Stimulated activated effector memory CD8-positive, alpha-beta T cell treated with anti-CD3 and anti-CD28 coated beads, Interleukin-12 subunit alpha, Interleukin-12 subunit beta, amount 100 ng/mL, for 72 hours (primary cell): ENCODE measurements around the gene BRIP1.

Source experiments
- ATAC-seq: fragments of 150-1000 bp; cut with Tn5 transposase; 2 replicates; pipeline ENCODE4 v1.10.0; 2021
- DNase-seq, 2 donors: peaks; one replicate each; pipeline ENCODE4 v3.0.0; 2021 to 2022; ENCODE audit warnings: low spot score in 2 of 2
- H3K27ac Mint-ChIP-seq: one replicate; pipeline ENCODE4 v1.8.0; 2022; ENCODE audit warnings: mild to moderate bottlenecking, mixed read lengths
- H3K36me3 Mint-ChIP-seq: one replicate; pipeline ENCODE4 v1.8.0; 2022; ENCODE audit warnings: mild to moderate bottlenecking, mixed read lengths
- H3K4me1 Mint-ChIP-seq: one replicate; pipeline ENCODE4 v1.8.0; 2022; ENCODE audit warnings: mixed read lengths
- H3K4me3 Mint-ChIP-seq: one replicate; pipeline ENCODE4 v1.8.0; 2022; ENCODE audit warnings: mild to moderate bottlenecking, mixed read lengths
- H3K9me3 Mint-ChIP-seq: one replicate; pipeline ENCODE4 v1.8.0; 2022; ENCODE audit warnings: mixed read lengths

Gene BRIP1

DNA sequence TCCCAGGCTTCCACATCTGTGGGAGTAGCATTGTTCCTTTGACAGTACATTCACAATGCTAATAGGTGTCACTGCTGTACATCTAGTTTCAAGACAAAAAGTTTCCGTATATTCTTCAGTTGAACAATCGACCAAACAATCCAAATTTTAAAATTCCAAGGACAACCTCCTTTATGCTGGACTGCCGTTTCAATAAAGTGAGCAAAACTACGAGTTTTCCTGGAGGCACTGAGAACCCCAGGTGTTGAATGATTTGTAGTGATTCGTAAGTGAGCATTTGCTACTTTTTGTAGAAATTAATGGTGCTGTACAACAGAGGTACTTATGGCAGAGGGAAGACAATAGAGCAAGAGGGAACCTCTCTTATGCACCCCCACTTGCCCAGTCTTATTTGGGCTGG is 201.1 kb downstream of the BRIP1 start:
- Mint-ChIP-seq H3K9me3 (no peaks in the 10 kb centered on the region), H3K4me1 (no peaks in the 10 kb centered on the region), H3K36me3 (no peaks in the 10 kb centered on the region), H3K4me3 (no peak overlapping the region), H3K27ac (no peak overlapping the region)
- ATAC-seq (no peak), DNase-seq (no peak)

DNA sequence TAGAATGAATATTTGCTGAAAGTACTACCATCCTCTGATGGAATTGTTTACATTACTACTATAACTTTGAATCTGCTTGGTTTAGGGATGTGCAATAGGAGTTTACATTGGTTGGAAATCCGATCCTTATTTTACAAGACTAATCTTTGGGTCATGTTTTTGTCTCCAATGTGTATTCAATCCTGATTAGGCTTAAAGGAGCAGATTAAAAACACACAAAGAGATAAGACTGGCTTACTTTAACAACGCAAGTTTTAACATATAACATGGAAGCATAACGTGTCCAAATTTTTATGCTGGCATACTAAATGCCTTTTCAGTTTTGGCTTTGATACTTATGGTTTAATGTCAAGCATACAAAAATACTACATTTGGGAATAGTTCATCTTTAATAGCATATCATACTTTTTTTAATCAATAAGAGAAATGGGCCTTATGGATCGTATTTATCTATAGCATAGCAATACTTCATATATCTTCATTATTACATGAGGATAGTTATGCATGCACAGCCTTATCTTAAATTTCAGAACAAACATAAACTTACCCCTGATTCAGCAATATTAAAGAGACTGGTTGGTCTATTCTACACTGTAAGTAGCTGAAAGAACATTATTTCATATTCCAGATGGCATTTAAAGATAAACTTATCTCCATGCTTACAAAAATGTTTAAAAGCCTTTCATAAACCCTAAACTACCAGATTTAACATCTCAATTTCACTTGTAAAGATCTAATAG is 202.4 kb downstream of the BRIP1 start:
- ATAC-seq (no peak), DNase-seq (no peak)
- no peaks in the 10 kb centered on the region for H3K9me3 Mint-ChIP-seq

DNA sequence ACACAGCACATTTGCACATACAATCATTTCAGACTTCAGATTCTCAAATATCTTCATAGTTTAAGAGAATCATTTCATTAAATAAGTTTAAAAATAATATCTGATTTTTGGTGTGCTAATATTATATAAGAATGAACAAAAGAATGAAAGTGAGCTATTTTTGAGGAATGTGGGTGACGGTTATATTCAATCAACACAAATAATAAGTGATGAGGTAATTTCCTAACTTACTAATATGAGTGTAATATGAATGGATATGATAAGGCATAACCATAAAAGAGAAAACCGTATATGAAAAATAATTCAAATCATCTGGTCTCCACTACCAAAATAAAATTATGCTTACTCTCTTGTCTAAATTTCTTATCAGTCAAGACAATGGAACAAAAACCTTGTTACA is 203.9 kb downstream of the BRIP1 start:
- Mint-ChIP-seq H3K36me3 (no peaks in the 10 kb centered on the region), H3K9me3 (no peaks in the 10 kb centered on the region), H3K4me3 (no peak overlapping the region), H3K27ac (no peak overlapping the region), H3K4me1 (no peaks in the 10 kb centered on the region)
- DNase-seq, result no peak
- ATAC-seq, result no peak

More for the DNA sequence above, 202.4 kb downstream of the BRIP1 start:
- Mint-ChIP-seq H3K4me3 (no peak overlapping the region), H3K4me1 (no peaks in the 10 kb centered on the region), H3K36me3 (no peaks in the 10 kb centered on the region), H3K27ac (no peak overlapping the region)

- Mint-ChIP-seq H3K4me1 (no peaks in the 10 kb centered on the region), H3K9me3 (no peaks in the 10 kb centered on the region), H3K4me3 (no peak overlapping the region), H3K27ac (no peak overlapping the region), H3K36me3 (no peaks in the 10 kb centered on the region)
- DNase-seq (no peak), ATAC-seq (no peak)
Measured at GRCh38 chr17:61658183-61658582, 205.1 kb downstream of the BRIP1 start.

DNA sequence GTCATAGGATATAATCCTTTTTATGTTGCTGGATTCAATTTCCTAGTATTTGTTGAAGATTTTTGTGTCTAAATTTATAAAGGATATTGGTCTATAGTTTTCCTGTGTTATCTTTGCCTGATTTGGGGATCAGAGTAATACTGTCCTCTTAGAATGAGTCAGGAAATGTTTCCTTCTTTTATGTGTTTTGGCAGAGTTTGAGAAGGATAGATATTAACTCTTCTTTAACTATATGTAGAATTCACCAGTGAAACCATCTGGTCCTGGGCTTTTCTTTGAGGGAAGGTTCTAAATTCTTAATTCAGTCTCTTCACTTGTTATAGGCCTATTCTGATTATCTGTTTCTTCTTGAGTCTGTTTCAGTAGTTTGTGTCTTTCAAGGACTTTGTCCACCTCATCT is 206.0 kb downstream of the BRIP1 start:
- no peak for ATAC-seq

GRCh38 chr17:61656721-61657217 is 206.6 kb downstream of the BRIP1 start:
- ATAC-seq, result no peak
- no peaks in the 10 kb centered on the region for H3K36me3 Mint-ChIP-seq
- H3K27ac Mint-ChIP-seq, result no peak overlapping the region
- no peak overlapping the region for H3K4me3 Mint-ChIP-seq
- H3K4me1 Mint-ChIP-seq, result no peaks in the 10 kb centered on the region
- no peak for DNase-seq
- no peaks in the 10 kb centered on the region for H3K9me3 Mint-ChIP-seq

More for the DNA sequence above, 206.0 kb downstream of the BRIP1 start:
- no peak for DNase-seq
- H3K36me3 Mint-ChIP-seq, result no peaks in the 10 kb centered on the region
- no peak overlapping the region for H3K27ac Mint-ChIP-seq
- H3K4me3 Mint-ChIP-seq, result no peak overlapping the region
- H3K4me1 Mint-ChIP-seq, result no peaks in the 10 kb centered on the region
- no peaks in the 10 kb centered on the region for H3K9me3 Mint-ChIP-seq

DNA sequence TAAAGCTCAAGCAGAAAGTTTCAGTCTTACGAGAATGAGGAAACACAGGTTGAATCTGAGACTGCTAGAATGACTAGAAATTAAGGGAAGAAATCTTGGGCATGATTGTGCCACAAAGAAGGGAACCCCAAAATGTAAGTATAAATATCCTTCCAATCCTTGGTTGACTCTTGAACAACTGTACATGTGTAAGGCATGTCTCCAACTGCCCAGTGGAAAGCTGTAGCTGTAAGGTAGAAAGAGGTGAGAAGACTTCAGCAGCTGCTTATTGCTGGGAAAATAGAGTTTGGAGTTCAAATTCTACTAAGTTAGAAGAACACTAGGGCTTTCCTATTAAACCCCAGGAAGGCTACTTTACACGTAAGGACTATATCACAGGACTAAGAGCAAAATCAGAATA is 212.6 kb downstream of the BRIP1 start:
- H3K27ac Mint-ChIP-seq, result no peak overlapping the region
- no peaks in the 10 kb centered on the region for H3K4me1 Mint-ChIP-seq
- H3K36me3 Mint-ChIP-seq, result no peaks in the 10 kb centered on the region
- peaks cover 11% of the 10 kb centered on the region for H3K9me3 Mint-ChIP-seq
- ATAC-seq (no peak), DNase-seq (no peak)
- no peak overlapping the region for H3K4me3 Mint-ChIP-seq

DNA sequence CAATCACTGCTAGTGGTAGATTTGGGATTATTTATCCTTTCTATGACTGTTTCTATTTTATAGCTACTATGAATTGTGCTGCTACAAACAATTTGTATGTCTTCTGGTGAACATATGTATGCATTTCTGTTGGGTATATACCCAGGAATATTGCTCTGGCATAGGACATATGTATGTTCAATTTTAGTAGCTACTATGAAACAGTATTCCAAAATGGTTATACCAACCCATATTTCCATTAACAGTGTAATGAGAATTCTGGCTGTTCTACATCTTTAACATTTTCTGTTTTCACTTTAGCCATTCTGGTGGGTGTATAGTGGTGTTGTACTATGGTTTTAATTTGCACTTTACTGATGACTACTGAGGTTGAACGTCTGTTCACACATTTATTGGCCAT is 214.7 kb downstream of the BRIP1 start:
- no peaks in the 10 kb centered on the region for H3K36me3 Mint-ChIP-seq
- H3K4me3 Mint-ChIP-seq, result no peak overlapping the region
- H3K9me3 Mint-ChIP-seq, result peaks cover 11% of the 10 kb centered on the region
- H3K4me1 Mint-ChIP-seq, result no peaks in the 10 kb centered on the region
- no peak overlapping the region for H3K27ac Mint-ChIP-seq
- ATAC-seq (no peak), DNase-seq (no peak)

DNA sequence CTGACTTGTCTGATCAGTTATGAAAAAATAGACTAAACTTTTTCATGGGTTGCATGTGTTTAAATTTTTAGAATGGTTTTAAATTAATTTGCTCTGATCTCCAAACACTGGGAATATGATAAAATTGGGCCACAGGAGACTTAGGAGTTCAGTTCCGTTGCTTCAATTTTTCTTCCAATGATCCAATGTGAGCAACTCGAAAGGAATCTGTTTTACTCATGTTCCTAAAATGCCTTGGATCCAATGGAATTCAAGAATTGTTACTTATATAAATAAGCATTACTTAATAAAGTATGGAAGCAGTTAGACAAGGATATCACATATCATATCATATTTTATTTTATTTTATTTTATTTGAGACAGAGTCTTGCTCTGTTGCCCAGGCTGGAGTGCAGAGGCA is 216.3 kb downstream of the BRIP1 start:
- Mint-ChIP-seq H3K36me3 (no peaks in the 10 kb centered on the region), H3K27ac (no peak overlapping the region), H3K9me3 (peaks cover 11% of the 10 kb centered on the region), H3K4me3 (no peak overlapping the region), H3K4me1 (no peaks in the 10 kb centered on the region)
- ATAC-seq (no peak), DNase-seq (no peak)

DNA sequence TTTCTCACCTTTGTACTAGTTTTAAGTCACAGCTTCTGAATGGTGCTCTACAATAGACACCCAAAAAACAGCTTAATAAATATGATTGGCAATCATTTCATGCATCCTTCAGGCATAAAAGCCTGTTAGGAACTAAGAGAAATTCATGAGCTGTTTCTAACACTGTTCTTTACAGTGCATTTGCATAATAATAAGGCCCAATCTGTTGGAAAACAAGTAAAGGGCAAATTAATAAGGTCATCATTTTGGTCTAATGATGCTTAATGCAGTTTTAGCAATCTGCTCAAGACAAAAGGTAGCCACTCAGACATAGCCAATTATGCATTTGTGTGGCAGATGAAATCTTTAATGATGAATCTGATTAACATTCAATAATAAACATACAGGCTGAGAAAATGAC is 216.8 kb downstream of the BRIP1 start:
- no peak for DNase-seq
- Mint-ChIP-seq H3K4me1 (no peaks in the 10 kb centered on the region), H3K9me3 (peaks cover 9% of the 10 kb centered on the region), H3K27ac (no peak overlapping the region), H3K36me3 (no peaks in the 10 kb centered on the region), H3K4me3 (no peak overlapping the region)
- no peak for ATAC-seq

GRCh38 chr17:61645920-61646319 is 217.4 kb downstream of the BRIP1 start:
- H3K27ac Mint-ChIP-seq, result no peak overlapping the region
- ATAC-seq (no peak), DNase-seq (no peak)
- peaks cover 4% of the 10 kb centered on the region for H3K9me3 Mint-ChIP-seq
- no peaks in the 10 kb centered on the region for H3K4me1 Mint-ChIP-seq
- no peaks in the 10 kb centered on the region for H3K36me3 Mint-ChIP-seq
- no peak overlapping the region for H3K4me3 Mint-ChIP-seq

- no peaks in the 10 kb centered on the region for H3K4me1 Mint-ChIP-seq
- no peak overlapping the region for H3K4me3 Mint-ChIP-seq
- no peak for ATAC-seq
- DNase-seq, result no peak
- no peaks in the 10 kb centered on the region for H3K36me3 Mint-ChIP-seq
- H3K9me3 Mint-ChIP-seq, result no peaks in the 10 kb centered on the region
- no peak overlapping the region for H3K27ac Mint-ChIP-seq
Measured at GRCh38 chr17:61644800-61645774, 218.2 kb downstream of the BRIP1 start.

DNA sequence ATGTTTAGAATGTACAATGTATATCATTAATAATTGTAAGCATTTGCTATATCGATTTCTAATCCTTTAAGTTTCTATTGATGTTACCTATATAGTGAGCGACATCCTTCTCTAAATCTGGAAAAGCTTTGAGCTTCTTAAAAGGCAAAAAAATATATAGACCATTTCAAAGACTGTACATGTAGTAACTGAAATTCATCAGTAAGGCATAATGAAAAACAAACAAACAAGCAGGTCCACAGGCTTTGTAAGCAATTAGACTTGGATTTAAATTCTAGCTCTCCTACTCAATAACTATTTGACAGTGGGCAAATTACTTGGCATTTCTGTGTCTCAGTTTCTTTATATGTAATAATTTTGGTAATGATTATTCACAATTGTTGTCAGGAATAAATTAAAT is 220.6 kb downstream of the BRIP1 start:
- Mint-ChIP-seq H3K27ac (no peak overlapping the region), H3K4me3 (no peak overlapping the region), H3K4me1 (no peaks in the 10 kb centered on the region), H3K9me3 (no peaks in the 10 kb centered on the region), H3K36me3 (no peaks in the 10 kb centered on the region)
- no peak for DNase-seq
- no peak for ATAC-seq

DNA sequence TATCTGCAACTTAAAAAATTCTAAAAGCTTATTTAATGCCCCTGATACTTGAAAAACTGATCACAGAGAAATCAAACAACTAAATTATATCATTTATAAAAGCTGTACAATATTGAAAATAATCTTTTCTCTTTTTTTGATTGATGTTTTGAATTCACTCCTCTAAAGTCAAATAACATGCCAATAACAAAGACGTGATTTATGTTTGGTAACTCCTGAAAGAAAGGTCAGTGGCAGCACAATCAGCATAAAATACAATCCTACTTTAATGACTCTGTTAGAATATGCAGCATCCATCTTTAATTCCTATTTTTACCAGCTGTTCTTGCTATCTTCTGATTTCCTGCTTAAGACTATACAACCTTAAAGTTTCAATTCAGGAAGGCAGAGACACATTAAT is 221.6 kb downstream of the BRIP1 start:
- Mint-ChIP-seq H3K9me3 (no peaks in the 10 kb centered on the region), H3K4me3 (no peak overlapping the region), H3K4me1 (no peaks in the 10 kb centered on the region), H3K36me3 (no peaks in the 10 kb centered on the region), H3K27ac (no peak overlapping the region)
- no peak for DNase-seq
- no peak for ATAC-seq

- no peak for ATAC-seq
- Mint-ChIP-seq H3K27ac (no peak overlapping the region), H3K4me1 (no peaks in the 10 kb centered on the region), H3K4me3 (no peak overlapping the region), H3K36me3 (no peaks in the 10 kb centered on the region), H3K9me3 (no peaks in the 10 kb centered on the region)
- no peak for DNase-seq
Measured at GRCh38 chr17:61641084-61641483, 222.2 kb downstream of the BRIP1 start.

DNA sequence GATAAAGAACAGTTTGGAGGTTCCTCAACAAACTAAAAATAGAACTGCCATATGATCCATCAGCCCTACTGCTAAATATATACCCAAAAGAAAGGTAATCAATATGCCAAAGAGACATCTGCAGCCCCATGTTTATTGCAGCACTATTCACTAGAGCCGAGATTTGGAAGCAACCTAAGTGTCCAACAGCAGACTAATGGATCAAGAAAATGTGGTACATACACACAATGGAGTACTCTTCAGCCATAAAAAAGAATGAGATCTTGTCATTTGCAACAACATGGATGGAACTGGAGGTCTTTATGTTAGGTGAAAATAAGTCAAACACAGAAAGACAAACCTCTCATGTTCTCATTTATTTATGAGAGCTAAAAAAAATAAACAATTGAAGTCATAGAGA is 223.5 kb downstream of the BRIP1 start:
- Mint-ChIP-seq H3K27ac (no peak overlapping the region), H3K9me3 (no peaks in the 10 kb centered on the region), H3K4me1 (no peaks in the 10 kb centered on the region), H3K4me3 (no peak overlapping the region), H3K36me3 (no peaks in the 10 kb centered on the region)
- DNase-seq (no peak), ATAC-seq (no peak)
